ENCODE data around the gene ADCY2.

ADCY2 gene

DNA sequence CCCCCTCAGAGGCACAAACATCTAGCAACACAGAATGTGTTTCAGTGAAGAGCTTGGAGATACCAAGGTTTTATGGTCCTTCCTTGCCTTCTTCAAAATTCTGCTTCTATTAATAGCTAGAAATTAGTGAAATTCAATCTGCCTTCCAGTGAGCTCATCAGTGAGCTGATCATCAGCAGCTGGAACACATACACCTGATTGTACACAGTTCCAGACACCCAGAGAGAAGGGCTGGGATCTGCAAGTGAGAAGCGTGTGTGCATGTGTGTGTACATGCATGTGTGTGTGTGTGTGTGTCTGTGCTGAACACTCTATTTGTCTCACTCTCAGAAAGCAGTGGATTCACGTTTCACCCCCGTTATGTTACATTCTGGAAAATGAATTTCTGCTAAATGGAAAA is 426.5 kb downstream of the ADCY2 start:
- Histone ChIP-seq H3K4me3 (ENCODE audit: extremely low read depth, insufficient read depth, low read length, poor library complexity, severe bottlenecking) (no peak overlapping the region), H3K4me1 (ENCODE audit: control insufficient read depth, insufficient read depth, low read length, poor library complexity, severe bottlenecking) (no peaks in the 10 kb centered on the region), H3K36me3 (ENCODE audit: control insufficient read depth, insufficient read depth, low read length) (peaks cover 3% of the 10 kb centered on the region), H3K27ac (ENCODE audit: low read depth, low read length, severe bottlenecking) (no peak overlapping the region), H3K9me3 (ENCODE audit: control insufficient read depth, low read length) (no peaks in the 10 kb centered on the region)
- WGBS, 2 experiments (ENCODE audit: insufficient coverage in 2 of 2), result 56 to 100% methylated on average over 1 to 2 of the region's 3 CpGs

DNA sequence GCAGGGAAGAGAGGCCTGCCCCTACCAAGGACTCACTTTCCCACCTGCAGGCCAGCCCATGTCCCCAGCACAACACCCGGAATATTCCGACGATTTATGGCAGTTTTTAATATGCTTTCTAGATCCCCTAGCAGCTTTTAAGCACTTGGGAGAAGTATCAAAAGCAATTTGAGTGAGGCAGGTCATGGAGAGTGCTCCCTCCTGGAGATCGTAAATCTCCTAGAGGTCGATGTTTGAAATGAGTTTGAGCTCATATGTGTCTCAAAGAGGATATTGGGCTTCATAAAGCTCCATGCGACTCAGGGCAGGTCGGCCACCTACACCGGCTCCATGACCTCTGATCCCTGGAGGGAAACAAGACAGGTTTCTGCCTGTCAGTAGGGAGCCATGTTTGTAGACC is 427.7 kb downstream of the ADCY2 start:
- Histone ChIP-seq H3K36me3 (ENCODE audit: control insufficient read depth, insufficient read depth, low read length) (peaks cover 3% of the 10 kb centered on the region), H3K27ac (ENCODE audit: low read depth, low read length, severe bottlenecking) (no peak overlapping the region), H3K4me3 (ENCODE audit: extremely low read depth, insufficient read depth, low read length, poor library complexity, severe bottlenecking) (no peak overlapping the region), H3K4me1 (ENCODE audit: control insufficient read depth, insufficient read depth, low read length, poor library complexity, severe bottlenecking) (no peaks in the 10 kb centered on the region), H3K9me3 (ENCODE audit: control insufficient read depth, low read length) (no peaks in the 10 kb centered on the region)
- 86 to 89% methylated on average over 5 to 7 of the region's 8 CpGs for WGBS, 2 experiments (ENCODE audit: insufficient coverage in 2 of 2)

DNA sequence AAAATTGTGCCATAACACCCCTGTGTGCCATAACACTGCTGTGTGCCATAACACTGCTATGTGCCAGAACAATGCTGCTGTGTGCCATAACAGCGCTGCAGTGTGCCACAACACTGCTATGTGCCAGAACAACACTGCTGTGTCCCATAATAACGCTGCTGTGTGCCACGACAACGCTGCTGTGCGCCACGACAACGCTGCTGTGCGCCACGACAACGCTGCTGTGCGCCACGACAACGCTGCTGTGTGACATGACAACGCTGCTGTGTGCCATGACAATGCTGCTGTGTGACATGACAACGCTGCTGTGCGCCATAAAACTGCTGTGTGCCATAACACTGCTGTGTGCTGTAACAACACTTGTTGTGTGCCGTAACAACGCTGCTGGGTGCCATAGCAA is 429.1 kb downstream of the ADCY2 start:
- Histone ChIP-seq H3K36me3 (ENCODE audit: control insufficient read depth, insufficient read depth, low read length) (peaks cover 3% of the 10 kb centered on the region), H3K4me3 (ENCODE audit: extremely low read depth, insufficient read depth, low read length, poor library complexity, severe bottlenecking) (no peak overlapping the region), H3K9me3 (ENCODE audit: control insufficient read depth, low read length) (no peaks in the 10 kb centered on the region), H3K4me1 (ENCODE audit: control insufficient read depth, insufficient read depth, low read length, poor library complexity, severe bottlenecking) (no peaks in the 10 kb centered on the region), H3K27ac (ENCODE audit: low read depth, low read length, severe bottlenecking) (no peak overlapping the region)
- WGBS, 2 experiments (ENCODE audit: insufficient coverage in 2 of 2), result 91 to 94% methylated on average over 18 of the region's 18 CpGs

DNA sequence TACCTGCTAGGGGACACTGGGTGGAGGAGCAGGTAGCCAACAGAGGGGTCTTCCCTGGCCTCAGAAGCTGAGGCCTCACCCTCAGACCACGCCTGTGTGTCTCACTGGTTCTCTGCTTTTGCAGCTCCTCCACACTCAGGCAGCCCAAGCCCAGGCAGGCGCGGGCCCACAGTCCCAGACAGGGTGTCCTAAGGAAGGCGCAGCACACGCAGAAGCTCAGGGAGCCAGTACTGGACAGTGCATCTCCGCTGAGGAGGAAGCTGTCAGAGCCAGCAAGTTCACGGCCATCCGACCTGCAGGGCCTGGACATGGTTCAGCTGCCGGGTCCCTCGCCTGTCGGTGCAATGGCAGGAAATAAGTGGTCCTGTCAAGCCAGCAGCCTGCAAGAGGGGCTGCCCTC is 429.7 kb downstream of the ADCY2 start:
- no peaks in the 10 kb centered on the region for H3K4me1 ChIP-seq (ENCODE audit: control insufficient read depth, insufficient read depth, low read length, poor library complexity, severe bottlenecking)
- no peak overlapping the region for H3K4me3 ChIP-seq (ENCODE audit: extremely low read depth, insufficient read depth, low read length, poor library complexity, severe bottlenecking)

DNA sequence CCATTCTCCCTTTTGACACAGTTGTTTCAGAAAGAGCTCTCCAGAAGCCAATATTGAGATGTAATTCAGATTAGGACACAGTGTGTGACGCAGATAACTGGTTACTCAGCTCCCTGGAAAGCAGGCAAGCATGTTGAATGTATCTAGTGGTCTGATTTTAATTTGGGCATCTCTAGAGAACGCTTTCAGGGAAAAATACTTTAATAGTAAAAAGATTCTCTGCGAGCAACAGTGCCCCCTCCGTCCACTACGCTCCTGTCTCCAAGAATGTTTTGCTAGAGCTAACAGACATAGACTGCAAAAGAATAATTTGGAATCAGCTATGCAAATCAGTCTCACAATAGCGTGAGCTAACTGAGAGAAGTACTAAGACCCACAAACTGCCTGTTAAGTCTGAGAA is 431.7 kb downstream of the ADCY2 start:
- Histone ChIP-seq H3K27ac (ENCODE audit: low read depth, low read length, severe bottlenecking) (no peak overlapping the region), H3K9me3 (ENCODE audit: control insufficient read depth, low read length) (no peaks in the 10 kb centered on the region), H3K4me1 (ENCODE audit: control insufficient read depth, insufficient read depth, low read length, poor library complexity, severe bottlenecking) (no peaks in the 10 kb centered on the region), H3K4me3 (ENCODE audit: extremely low read depth, insufficient read depth, low read length, poor library complexity, severe bottlenecking) (no peak overlapping the region), H3K36me3 (ENCODE audit: control insufficient read depth, insufficient read depth, low read length) (no peaks in the 10 kb centered on the region)
- WGBS, 2 experiments (ENCODE audit: insufficient coverage in 2 of 2), result 93 to 96% methylated on average over 5 to 6 of the region's 6 CpGs

More for the DNA sequence above, 429.7 kb downstream of the ADCY2 start:
- Histone ChIP-seq H3K9me3 (ENCODE audit: control insufficient read depth, low read length) (no peaks in the 10 kb centered on the region), H3K27ac (ENCODE audit: low read depth, low read length, severe bottlenecking) (no peak overlapping the region), H3K36me3 (ENCODE audit: control insufficient read depth, insufficient read depth, low read length) (peaks cover 3% of the 10 kb centered on the region)
- 94 to 97% methylated on average over 11 of the region's 11 CpGs for WGBS, 2 experiments (ENCODE audit: insufficient coverage in 2 of 2)

DNA sequence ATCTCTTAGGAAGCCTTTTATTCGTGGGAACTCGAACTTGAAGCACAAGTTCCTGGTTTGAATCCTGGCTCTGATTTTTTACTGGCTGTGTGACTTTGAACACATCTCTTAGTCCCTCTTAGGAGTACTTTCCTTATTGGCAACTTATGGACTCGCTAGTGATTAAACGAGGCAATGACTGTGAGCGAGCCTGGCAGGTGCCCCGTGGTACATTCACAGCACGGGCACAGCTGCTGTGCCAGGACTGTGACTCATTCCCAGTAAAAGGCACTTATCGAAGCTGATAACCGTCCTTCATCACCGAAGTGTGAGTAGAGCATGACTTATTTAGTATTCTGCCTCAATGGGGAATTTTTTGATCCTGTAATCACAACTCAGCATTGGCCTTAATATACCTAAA is 432.3 kb downstream of the ADCY2 start:
- Histone ChIP-seq H3K4me3 (ENCODE audit: extremely low read depth, insufficient read depth, low read length, poor library complexity, severe bottlenecking) (no peak overlapping the region), H3K4me1 (ENCODE audit: control insufficient read depth, insufficient read depth, low read length, poor library complexity, severe bottlenecking) (no peaks in the 10 kb centered on the region)
- WGBS, 2 experiments (ENCODE audit: insufficient coverage in 2 of 2), result 81 to 92% methylated on average over 9 to 10 of the region's 10 CpGs

DNA sequence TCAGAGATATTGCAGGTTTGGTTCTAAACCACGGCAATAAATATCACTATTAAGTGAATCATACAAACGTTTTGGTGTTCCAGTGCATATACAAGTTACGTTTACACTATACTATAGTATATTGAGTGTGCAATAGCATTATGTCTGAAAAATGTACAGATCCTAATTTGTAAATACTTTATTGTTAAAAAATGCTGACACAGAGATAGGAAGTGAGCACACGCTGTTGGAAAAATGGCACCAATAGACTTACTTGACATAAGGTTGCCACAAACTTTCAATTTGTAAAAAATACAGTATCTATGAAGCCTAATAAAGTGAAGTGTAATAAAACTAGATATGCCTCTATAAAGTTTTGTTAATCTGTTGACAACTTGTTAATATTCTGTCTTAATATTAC is 439.0 kb downstream of the ADCY2 start:
- no peaks in the 10 kb centered on the region for H3K36me3 ChIP-seq (ENCODE audit: control insufficient read depth, insufficient read depth, low read length)
- no CpG with 5 or more reads among the region's 4 CpGs for WGBS, 2 experiments (ENCODE audit: insufficient coverage in 2 of 2)
- no peak overlapping the region for H3K4me3 ChIP-seq (ENCODE audit: extremely low read depth, insufficient read depth, low read length, poor library complexity, severe bottlenecking)
- H3K27ac ChIP-seq (ENCODE audit: low read depth, low read length, severe bottlenecking), result no peak overlapping the region
- H3K9me3 ChIP-seq (ENCODE audit: control insufficient read depth, low read length), result no peaks in the 10 kb centered on the region
- no peaks in the 10 kb centered on the region for H3K4me1 ChIP-seq (ENCODE audit: control insufficient read depth, insufficient read depth, low read length, poor library complexity, severe bottlenecking)

More for the DNA sequence above, 432.3 kb downstream of the ADCY2 start:
- Histone ChIP-seq H3K36me3 (ENCODE audit: control insufficient read depth, insufficient read depth, low read length) (no peaks in the 10 kb centered on the region), H3K9me3 (ENCODE audit: control insufficient read depth, low read length) (no peaks in the 10 kb centered on the region), H3K27ac (ENCODE audit: low read depth, low read length, severe bottlenecking) (no peak overlapping the region)

DNA sequence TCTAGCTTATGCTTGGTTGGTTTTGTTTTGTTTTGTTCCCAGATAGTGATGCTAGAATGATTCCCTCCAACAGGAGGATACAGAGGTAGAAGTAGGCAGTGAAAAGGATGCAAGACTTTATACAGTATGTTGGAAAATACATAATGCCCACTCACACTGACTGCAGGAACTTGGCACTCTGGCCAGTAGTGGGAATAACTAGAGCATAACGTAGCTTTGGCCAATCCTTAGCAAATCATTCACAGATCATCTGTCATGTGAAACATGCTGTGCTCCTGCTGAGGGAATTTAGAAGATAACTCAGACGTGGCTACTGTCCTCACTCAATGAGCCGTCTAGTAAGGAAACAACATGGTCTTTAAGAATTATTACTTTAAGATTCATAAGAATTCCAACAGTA is 441.5 kb downstream of the ADCY2 start:
- Histone ChIP-seq H3K36me3 (ENCODE audit: control insufficient read depth, insufficient read depth, low read length) (no peaks in the 10 kb centered on the region), H3K9me3 (ENCODE audit: control insufficient read depth, low read length) (no peaks in the 10 kb centered on the region), H3K4me1 (ENCODE audit: control insufficient read depth, insufficient read depth, low read length, poor library complexity, severe bottlenecking) (no peaks in the 10 kb centered on the region), H3K27ac (ENCODE audit: low read depth, low read length, severe bottlenecking) (no peak overlapping the region), H3K4me3 (ENCODE audit: extremely low read depth, insufficient read depth, low read length, poor library complexity, severe bottlenecking) (no peak overlapping the region)
- 50 to 86% methylated on average over 1 to 2 of the region's 3 CpGs for WGBS, 2 experiments (ENCODE audit: insufficient coverage in 2 of 2)

DNA sequence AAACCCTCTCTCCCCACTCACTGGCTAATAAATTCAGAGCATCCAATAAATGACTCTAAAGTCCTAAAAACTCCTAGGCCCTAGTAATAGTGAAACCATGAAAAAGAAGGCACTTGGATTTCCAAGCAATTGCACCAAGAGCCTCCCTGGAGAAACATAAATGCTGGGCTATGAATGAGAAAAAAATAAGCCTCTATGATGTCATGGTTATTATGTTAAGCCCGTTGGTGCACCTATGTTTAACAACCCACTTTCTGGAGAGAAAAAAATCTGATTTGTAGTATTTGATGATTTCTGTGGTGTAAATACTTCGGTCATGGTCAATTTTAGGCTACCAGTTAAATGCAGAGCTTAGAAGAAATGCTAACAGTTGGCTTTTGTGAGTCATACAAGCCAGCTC is 446.6 kb downstream of the ADCY2 start:
- H3K4me1 ChIP-seq (ENCODE audit: control insufficient read depth, insufficient read depth, low read length, poor library complexity, severe bottlenecking), result no peaks in the 10 kb centered on the region
- H3K9me3 ChIP-seq (ENCODE audit: control insufficient read depth, low read length), result no peaks in the 10 kb centered on the region
- 75 to 94% methylated on average over 2 of the region's 2 CpGs for WGBS, 2 experiments (ENCODE audit: insufficient coverage in 2 of 2)
- no peak overlapping the region for H3K4me3 ChIP-seq (ENCODE audit: extremely low read depth, insufficient read depth, low read length, poor library complexity, severe bottlenecking)
- no peaks in the 10 kb centered on the region for H3K36me3 ChIP-seq (ENCODE audit: control insufficient read depth, insufficient read depth, low read length)
- H3K27ac ChIP-seq (ENCODE audit: low read depth, low read length, severe bottlenecking), result no peak overlapping the region

DNA sequence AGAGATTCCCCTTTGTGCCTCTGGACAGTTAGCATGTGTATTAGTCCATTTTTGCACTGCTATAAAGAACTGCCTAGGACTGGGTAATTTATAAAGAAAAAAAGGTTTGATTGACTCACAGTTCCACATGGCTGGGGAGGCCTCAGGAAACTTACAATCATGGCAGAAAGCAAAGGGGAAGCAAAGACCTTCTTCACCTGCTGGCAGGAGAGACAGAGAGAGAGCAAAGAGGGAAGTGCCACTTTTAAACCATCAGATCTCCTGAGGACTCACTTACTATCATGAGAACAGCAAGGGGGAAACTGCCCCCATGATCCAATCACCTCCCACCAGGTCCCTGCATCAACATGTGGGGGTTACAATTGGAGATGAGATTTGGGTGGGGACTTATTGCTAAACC is 449.0 kb downstream of the ADCY2 start:
- H3K36me3 ChIP-seq (ENCODE audit: control insufficient read depth, insufficient read depth, low read length), result no peaks in the 10 kb centered on the region
- H3K27ac ChIP-seq (ENCODE audit: low read depth, low read length, severe bottlenecking), result no peak overlapping the region

DNA sequence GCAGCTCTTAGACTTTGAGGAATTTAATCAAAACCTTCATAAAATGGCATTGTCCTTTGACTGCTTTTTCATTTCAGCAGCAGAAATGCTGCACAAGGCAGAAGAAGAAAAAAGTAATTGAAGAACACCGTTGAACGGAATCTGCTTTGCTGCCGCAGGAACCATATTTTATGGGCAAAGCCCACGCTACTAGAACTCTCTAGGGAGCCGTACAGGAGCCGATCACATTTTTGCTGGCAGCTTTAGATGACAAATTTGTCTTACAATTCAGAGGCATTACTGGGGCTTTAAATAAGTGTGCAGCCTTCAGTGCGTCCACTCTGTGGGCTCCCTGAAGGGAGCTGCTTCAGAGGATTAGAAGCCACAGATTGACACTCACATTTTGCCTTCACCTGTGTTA is 449.6 kb downstream of the ADCY2 start:
- Histone ChIP-seq H3K4me3 (ENCODE audit: extremely low read depth, insufficient read depth, low read length, poor library complexity, severe bottlenecking) (no peak overlapping the region), H3K27ac (ENCODE audit: low read depth, low read length, severe bottlenecking) (no peak overlapping the region), H3K36me3 (ENCODE audit: control insufficient read depth, insufficient read depth, low read length) (no peaks in the 10 kb centered on the region), H3K4me1 (ENCODE audit: control insufficient read depth, insufficient read depth, low read length, poor library complexity, severe bottlenecking) (no peaks in the 10 kb centered on the region), H3K9me3 (ENCODE audit: control insufficient read depth, low read length) (no peaks in the 10 kb centered on the region)
- WGBS, 2 experiments (ENCODE audit: insufficient coverage in 2 of 2), result 89 to 96% methylated on average over 7 of the region's 7 CpGs

More for the DNA sequence above, 449.0 kb downstream of the ADCY2 start:
- Histone ChIP-seq H3K4me3 (ENCODE audit: extremely low read depth, insufficient read depth, low read length, poor library complexity, severe bottlenecking) (no peak overlapping the region), H3K4me1 (ENCODE audit: control insufficient read depth, insufficient read depth, low read length, poor library complexity, severe bottlenecking) (no peaks in the 10 kb centered on the region), H3K9me3 (ENCODE audit: control insufficient read depth, low read length) (no peaks in the 10 kb centered on the region)

DNA sequence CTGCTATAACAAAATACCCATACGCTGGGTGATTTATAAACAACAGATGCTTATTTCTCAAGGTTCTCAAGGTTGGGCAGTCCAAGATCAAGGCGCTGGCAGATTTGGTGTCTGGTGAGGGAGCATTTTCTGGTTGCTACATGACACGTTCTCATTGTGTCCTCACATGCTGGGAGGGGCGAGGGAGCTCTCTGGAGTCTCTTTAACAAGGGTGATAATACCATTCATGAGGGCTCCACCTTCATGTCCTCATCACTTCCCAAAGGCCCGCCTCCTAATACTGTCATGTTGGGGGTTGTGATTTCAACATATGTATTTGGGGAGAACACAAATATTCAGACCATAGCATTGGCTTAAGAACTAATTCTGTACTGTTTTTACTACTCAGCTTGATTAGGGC is 450.4 kb downstream of the ADCY2 start:
- no peaks in the 10 kb centered on the region for H3K36me3 ChIP-seq (ENCODE audit: control insufficient read depth, insufficient read depth, low read length)
- no peaks in the 10 kb centered on the region for H3K9me3 ChIP-seq (ENCODE audit: control insufficient read depth, low read length)
- 90% methylated on average over 2 of the region's 5 CpGs; no CpG with 5 or more reads in 1 of the 2 experiments for WGBS, 2 experiments (ENCODE audit: insufficient coverage in 2 of 2)
- no peak overlapping the region for H3K27ac ChIP-seq (ENCODE audit: low read depth, low read length, severe bottlenecking)
- peaks cover 2% of the 10 kb centered on the region for H3K4me1 ChIP-seq (ENCODE audit: control insufficient read depth, insufficient read depth, low read length, poor library complexity, severe bottlenecking)
- no peak overlapping the region for H3K4me3 ChIP-seq (ENCODE audit: extremely low read depth, insufficient read depth, low read length, poor library complexity, severe bottlenecking)

Measured in mesodermal cell (in vitro differentiated cells).